GM19397 (cell line): ENCODE data around the gene SFTPB.
"Not testable (repeated sequence)": the region's sequence is repeated elsewhere in the genome, so short reads cannot be mapped to it uniquely, and the experiment has no call there.

Source experiments
- ATAC-seq: cut with Tn5 transposase; IDR thresholded peaks from one replicate; pipeline ENCODE4 v1.9.1; 2021; ENCODE audit warnings: mild to moderate bottlenecking, moderate library complexity; ENCODE audit not compliant: unreplicated experiment

SFTPB gene

GRCh38 chr2:85619617-85620016 lies 48.4 kb downstream of the SFTPB start:
- no peak for ATAC-seq

GRCh38 chr2:85617723-85618122 lies 50.3 kb downstream of the SFTPB start:
- ATAC-seq: not testable (repeated sequence)

GRCh38 chr2:85615413-85615728 lies 52.6 kb downstream of the SFTPB start:
- ATAC-seq: no peak

- not testable (repeated sequence) for ATAC-seq
These were observed 53.2 kb downstream of the SFTPB start for GRCh38 chr2:85614757-85615156.

- no peak for ATAC-seq
These were observed 54.1 kb downstream of the SFTPB start for GRCh38 chr2:85613717-85614515.

- peak; percentile 71 for ATAC-seq
These were observed 56.1 kb downstream of the SFTPB start, which contains the start of gene C2orf68 for GRCh38 chr2:85611705-85612587. TSS of gene C2orf68 (minus strand) at chr2:85612066. CDS start at chr2:85611984, 82 bp downstream.

- no peak for ATAC-seq
These were observed 56.7 kb downstream of the SFTPB start for GRCh38 chr2:85611217-85611704.
